ENCODE results near the gene TBC1D9.

TBC1D9 gene

GRCh38 chr4:140701071-140701470, 55.1 kb downstream of the TBC1D9 start:
- no peaks in the 10 kb centered on the region for H3K9me2 ChIP-seq (replicated peaks; ENCODE audit: insufficient read depth, low read length)
- no peak overlapping the region for H2AFZ ChIP-seq (ENCODE audit: low read depth, low read length, severe bottlenecking)

DNA sequence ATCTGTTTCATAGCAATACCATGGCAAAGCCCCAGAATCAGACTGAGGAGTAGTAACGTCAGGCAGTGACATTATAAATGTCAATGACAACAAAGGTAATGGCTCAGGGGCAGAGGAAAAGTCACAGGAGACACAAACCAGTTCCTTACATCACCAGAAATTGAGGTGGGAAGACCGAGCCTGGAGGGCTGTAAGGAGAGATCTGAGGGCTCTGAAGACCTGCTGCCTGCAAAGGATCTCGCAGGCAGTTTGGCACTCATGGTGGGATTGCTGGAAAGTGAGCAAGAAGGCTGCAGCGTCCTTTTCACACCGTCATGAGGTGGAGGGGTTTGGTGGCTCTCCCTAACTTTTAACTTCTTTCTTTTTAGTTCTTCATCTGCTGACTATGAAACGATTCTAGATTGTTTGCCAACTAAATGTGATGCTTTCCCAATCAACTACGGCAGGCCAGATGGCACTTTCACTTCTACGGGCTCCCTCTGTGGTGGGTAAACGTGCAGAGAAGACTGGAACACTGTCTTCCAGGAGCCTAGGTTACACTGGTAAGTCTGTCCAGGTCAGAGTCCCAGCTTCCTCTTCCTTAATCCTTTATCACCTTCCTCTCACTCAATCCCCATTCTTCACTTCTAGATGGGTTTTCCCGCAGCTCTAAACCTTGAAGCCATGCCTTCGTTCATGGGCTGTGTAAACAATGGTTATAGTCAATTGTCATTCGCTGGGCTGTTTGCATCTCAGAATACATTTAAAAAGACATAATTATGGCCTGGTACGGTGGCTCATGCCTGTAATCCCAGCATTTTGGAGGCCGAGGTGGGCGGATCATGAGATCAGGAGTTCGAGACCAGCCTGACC, 58.2 kb downstream of the TBC1D9 start:
- no peaks in the 10 kb centered on the region for H3K9me3 ChIP-seq (ENCODE audit: insufficient read depth, low read length)
- H3K27me3 ChIP-seq (ENCODE audit: low read length): no peaks in the 10 kb centered on the region
- H3K36me3 ChIP-seq (ENCODE audit: low read length): no peaks in the 10 kb centered on the region
- TF ChIP-seq EZH2phosphoT487 (conservative IDR thresholded peaks at IDR 0.05; ENCODE audit: low read length) (no peak), CTCF (IDR thresholded peaks at IDR 0.05; ENCODE audit: insufficient read depth, low read length, poor library complexity, severe bottlenecking) (no peak)
- H3K27ac ChIP-seq (ENCODE audit: low read depth, low read length): no peak overlapping the region
- no peaks in the 10 kb centered on the region for H3K9me2 ChIP-seq (replicated peaks; ENCODE audit: insufficient read depth, low read length)
- H3K4me2 ChIP-seq (ENCODE audit: low read depth, low read length, poor library complexity, severe bottlenecking): no peak overlapping the region
- no peak overlapping the region for H2AFZ ChIP-seq (ENCODE audit: low read depth, low read length, severe bottlenecking)
- no peaks in the 10 kb centered on the region for H3F3A ChIP-seq (ENCODE audit: insufficient read depth)
- H3K79me2 ChIP-seq (ENCODE audit: insufficient read depth, low read length): no peaks in the 10 kb centered on the region
- H4K20me1 ChIP-seq (ENCODE audit: low read depth, low read length): no peaks in the 10 kb centered on the region
- no peak overlapping the region for H3K4me3 ChIP-seq (ENCODE audit: insufficient read depth, low read length, poor library complexity, severe bottlenecking)
- no peak overlapping the region for H3K9ac ChIP-seq (ENCODE audit: low read length)

More at GRCh38 chr4:140701071-140701470, 55.1 kb downstream of the TBC1D9 start:
- Histone ChIP-seq H3K4me2 (ENCODE audit: low read depth, low read length, poor library complexity, severe bottlenecking) (no peak overlapping the region), H3K9me3 (ENCODE audit: insufficient read depth, low read length) (no peaks in the 10 kb centered on the region), H3K27me3 (ENCODE audit: low read length) (no peaks in the 10 kb centered on the region), H3F3A (ENCODE audit: insufficient read depth) (no peaks in the 10 kb centered on the region), H3K79me2 (ENCODE audit: insufficient read depth, low read length) (no peaks in the 10 kb centered on the region), H3K27ac (ENCODE audit: low read depth, low read length) (no peak overlapping the region), H4K20me1 (ENCODE audit: low read depth, low read length) (no peaks in the 10 kb centered on the region), H3K4me3 (ENCODE audit: insufficient read depth, low read length, poor library complexity, severe bottlenecking) (no peak overlapping the region), H3K36me3 (ENCODE audit: low read length) (no peaks in the 10 kb centered on the region), H3K9ac (ENCODE audit: low read length) (no peak overlapping the region)
- TF ChIP-seq CTCF (IDR thresholded peaks at IDR 0.05; ENCODE audit: insufficient read depth, low read length, poor library complexity, severe bottlenecking): no peak
- no peak for TF ChIP-seq EZH2phosphoT487 (conservative IDR thresholded peaks at IDR 0.05; ENCODE audit: low read length)

DNA sequence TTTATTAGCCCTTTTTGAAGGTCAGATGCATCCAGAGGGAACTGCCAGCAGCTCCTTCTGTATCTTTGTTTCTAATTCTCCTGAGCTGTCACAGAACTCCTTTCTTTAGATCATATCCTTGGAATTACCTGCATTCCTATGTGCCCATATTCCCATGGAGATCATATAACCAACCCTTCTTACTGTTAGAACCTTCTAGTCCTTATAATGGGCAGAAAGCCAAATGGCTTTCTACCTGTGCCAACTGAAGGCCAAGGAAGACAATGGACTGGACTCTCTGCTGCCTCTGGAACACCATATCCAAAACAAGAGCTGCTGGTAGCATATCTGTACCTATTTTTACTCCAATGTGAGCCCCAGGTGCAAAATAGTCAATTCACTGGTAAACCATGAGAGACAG, 60.7 kb downstream of the TBC1D9 start:
- no peak for TF ChIP-seq CTCF (IDR thresholded peaks at IDR 0.05; ENCODE audit: insufficient read depth, low read length, poor library complexity, severe bottlenecking)
- TF ChIP-seq EZH2phosphoT487 (conservative IDR thresholded peaks at IDR 0.05; ENCODE audit: low read length): no peak
- Histone ChIP-seq H3K36me3 (ENCODE audit: low read length) (no peaks in the 10 kb centered on the region), H3K79me2 (ENCODE audit: insufficient read depth, low read length) (no peaks in the 10 kb centered on the region), H3K27ac (ENCODE audit: low read depth, low read length) (no peak overlapping the region), H4K20me1 (ENCODE audit: low read depth, low read length) (no peaks in the 10 kb centered on the region), H2AFZ (ENCODE audit: low read depth, low read length, severe bottlenecking) (no peak overlapping the region), H3K9ac (ENCODE audit: low read length) (no peak overlapping the region), H3K4me2 (ENCODE audit: low read depth, low read length, poor library complexity, severe bottlenecking) (no peak overlapping the region), H3F3A (ENCODE audit: insufficient read depth) (no peaks in the 10 kb centered on the region), H3K9me3 (ENCODE audit: insufficient read depth, low read length) (no peaks in the 10 kb centered on the region), H3K4me3 (ENCODE audit: insufficient read depth, low read length, poor library complexity, severe bottlenecking) (no peak overlapping the region), H3K9me2 (replicated peaks; ENCODE audit: insufficient read depth, low read length) (no peaks in the 10 kb centered on the region), H3K27me3 (ENCODE audit: low read length) (no peaks in the 10 kb centered on the region)

Measured in SU-DHL-6 (cell line).